ENCODE measurements around the gene TRIOBP. TPM values are rescaled to one million over a fixed set of nuclear protein-coding genes. Genes with fewer than 3 reads are reported as not detected.
"Not testable (repeated sequence)": the region's sequence is repeated elsewhere in the genome, so short reads cannot be mapped to it uniquely, and the experiment has no call there.

TRIOBP gene, protein sequence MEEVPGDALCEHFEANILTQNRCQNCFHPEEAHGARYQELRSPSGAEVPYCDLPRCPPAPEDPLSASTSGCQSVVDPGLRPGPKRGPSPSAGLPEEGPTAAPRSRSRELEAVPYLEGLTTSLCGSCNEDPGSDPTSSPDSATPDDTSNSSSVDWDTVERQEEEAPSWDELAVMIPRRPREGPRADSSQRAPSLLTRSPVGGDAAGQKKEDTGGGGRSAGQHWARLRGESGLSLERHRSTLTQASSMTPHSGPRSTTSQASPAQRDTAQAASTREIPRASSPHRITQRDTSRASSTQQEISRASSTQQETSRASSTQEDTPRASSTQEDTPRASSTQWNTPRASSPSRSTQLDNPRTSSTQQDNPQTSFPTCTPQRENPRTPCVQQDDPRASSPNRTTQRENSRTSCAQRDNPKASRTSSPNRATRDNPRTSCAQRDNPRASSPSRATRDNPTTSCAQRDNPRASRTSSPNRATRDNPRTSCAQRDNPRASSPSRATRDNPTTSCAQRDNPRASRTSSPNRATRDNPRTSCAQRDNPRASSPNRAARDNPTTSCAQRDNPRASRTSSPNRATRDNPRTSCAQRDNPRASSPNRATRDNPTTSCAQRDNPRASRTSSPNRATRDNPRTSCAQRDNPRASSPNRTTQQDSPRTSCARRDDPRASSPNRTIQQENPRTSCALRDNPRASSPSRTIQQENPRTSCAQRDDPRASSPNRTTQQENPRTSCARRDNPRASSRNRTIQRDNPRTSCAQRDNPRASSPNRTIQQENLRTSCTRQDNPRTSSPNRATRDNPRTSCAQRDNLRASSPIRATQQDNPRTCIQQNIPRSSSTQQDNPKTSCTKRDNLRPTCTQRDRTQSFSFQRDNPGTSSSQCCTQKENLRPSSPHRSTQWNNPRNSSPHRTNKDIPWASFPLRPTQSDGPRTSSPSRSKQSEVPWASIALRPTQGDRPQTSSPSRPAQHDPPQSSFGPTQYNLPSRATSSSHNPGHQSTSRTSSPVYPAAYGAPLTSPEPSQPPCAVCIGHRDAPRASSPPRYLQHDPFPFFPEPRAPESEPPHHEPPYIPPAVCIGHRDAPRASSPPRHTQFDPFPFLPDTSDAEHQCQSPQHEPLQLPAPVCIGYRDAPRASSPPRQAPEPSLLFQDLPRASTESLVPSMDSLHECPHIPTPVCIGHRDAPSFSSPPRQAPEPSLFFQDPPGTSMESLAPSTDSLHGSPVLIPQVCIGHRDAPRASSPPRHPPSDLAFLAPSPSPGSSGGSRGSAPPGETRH (N-terminal part only)
- polyA plus RNA-seq (2012; ENCODE audit: low read depth, missing spikeins): 11.1 TPM

DNA sequence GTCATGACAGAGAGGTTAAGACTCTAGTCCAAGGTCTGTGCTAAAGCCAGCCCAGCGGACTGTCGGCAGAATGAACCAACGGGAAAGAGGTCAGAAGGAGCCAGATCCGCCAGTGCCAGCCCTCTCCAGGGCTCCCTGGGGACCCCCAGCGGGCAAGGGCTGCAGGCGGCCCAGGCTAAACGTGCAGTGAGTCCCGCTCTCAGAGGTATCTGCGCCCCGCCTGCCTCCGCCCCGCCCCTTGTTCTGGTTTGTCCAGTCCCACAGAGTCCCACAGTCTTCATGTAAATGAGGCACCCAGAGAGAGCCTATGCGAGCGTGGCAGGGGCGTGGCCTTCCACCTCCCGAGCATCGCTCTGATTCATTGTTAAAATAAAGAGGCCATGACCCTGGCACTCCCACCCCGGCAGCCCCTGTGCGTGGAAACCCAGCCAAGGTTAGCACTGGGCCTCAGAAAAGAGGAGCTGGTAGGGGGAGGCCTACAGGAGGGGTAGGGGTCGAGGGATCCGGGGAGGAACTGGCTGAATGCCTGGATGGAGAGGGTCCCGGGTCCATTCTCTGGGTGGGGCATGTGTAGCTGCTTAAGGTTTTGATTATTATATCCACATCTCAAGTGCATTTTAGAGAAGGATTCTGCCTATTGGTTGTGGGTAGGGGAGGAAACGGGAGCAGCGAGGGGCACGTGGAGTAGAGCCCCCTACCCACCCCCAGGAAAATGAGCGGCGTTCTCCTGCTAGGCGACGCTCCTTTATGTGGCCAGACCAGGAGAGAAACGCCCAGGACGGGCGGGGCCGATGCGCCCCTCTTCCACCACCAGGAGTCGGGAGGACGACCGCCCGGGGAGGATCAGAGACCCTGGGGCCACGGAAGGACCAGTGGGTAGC is at the start of gene TRIOBP:
Gene TRIOBP, plus strand, starts transcription at position 392 of the 881 bp plus-strand sequence. CDS start 4,318 bp downstream, outside the sequence.
- DNase-seq (ENCODE audit: insufficient read length, low spot score) (peak; percentile 84), FAIRE-seq (peak; percentile 90)
- TF ChIP-seq POU2F2 (IDR thresholded peaks at IDR 0.05; ENCODE audit: low read depth, low read length): no peak

DNA sequence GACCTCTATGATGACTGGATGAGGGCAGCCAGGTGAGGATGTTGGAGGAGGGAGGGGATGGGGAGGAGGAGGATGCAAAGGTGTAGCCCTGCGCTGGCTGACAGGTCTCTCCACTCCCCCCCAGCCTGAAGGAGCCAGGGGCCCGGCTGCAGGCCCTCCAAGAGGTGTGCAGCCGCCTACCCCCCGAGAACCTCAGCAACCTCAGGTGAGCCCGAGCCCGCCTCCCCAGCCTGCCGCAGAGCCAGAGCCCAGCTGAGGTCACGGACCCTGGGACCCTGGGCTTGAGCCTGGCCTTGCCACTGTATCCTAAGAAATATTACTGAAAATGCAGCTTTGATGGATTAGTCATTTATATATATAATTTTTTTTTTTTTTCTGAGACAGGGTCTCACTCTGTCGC is 49.5 kb upstream of the TRIOBP start:
- no peak for DNase-seq (ENCODE audit: insufficient read length, low spot score)
- FAIRE-seq: no peak
- TF ChIP-seq TAF1 (IDR thresholded peaks at IDR 0.05; ENCODE audit: low read depth, low read length) (no peak), POU2F2 (IDR thresholded peaks at IDR 0.05; ENCODE audit: low read depth, low read length) (no peak), POLR2AphosphoS5 (IDR thresholded peaks at IDR 0.05; ENCODE audit: low read depth, low read length) (no peak), SPI1 (IDR thresholded peaks at IDR 0.05; ENCODE audit: low read depth, low read length) (no peak), PAX5 (IDR thresholded peaks at IDR 0.05; ENCODE audit: insufficient read depth, low read length, severe bottlenecking) (no peak)

DNA sequence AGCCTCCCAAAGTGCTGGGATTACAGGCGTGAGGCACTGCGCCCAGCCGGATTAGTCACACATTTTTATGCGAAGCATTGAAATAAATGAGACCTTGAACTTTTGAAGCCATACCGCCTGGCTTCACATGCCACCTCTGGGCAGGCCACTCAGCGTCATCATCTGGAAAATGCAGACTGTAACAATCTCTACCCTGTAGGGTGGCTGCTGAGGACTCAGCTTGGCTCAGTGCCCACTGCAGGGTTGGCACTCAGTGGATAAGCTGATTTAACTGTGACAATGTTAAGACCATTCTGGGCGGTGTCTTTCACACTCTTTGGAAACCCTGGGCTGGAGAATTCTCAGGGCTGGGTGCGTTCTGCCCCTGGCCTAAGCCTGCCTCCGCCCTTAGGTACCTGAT is 48.9 kb upstream of the TRIOBP start:
- no peak for DNase-seq (ENCODE audit: insufficient read length, low spot score)
- no peak for FAIRE-seq
- TF ChIP-seq PAX5 (IDR thresholded peaks at IDR 0.05; ENCODE audit: insufficient read depth, low read length, severe bottlenecking): no peak
- no peak for TF ChIP-seq POLR2AphosphoS5 (IDR thresholded peaks at IDR 0.05; ENCODE audit: low read depth, low read length)
- no peak for TF ChIP-seq TAF1 (IDR thresholded peaks at IDR 0.05; ENCODE audit: low read depth, low read length)
- TF ChIP-seq POU2F2 (IDR thresholded peaks at IDR 0.05; ENCODE audit: low read depth, low read length): no peak
- no peak for TF ChIP-seq POLR2A (IDR thresholded peaks at IDR 0.05; ENCODE audit: low read depth, low read length)
- no peak for TF ChIP-seq SPI1 (IDR thresholded peaks at IDR 0.05; ENCODE audit: low read depth, low read length)

DNA sequence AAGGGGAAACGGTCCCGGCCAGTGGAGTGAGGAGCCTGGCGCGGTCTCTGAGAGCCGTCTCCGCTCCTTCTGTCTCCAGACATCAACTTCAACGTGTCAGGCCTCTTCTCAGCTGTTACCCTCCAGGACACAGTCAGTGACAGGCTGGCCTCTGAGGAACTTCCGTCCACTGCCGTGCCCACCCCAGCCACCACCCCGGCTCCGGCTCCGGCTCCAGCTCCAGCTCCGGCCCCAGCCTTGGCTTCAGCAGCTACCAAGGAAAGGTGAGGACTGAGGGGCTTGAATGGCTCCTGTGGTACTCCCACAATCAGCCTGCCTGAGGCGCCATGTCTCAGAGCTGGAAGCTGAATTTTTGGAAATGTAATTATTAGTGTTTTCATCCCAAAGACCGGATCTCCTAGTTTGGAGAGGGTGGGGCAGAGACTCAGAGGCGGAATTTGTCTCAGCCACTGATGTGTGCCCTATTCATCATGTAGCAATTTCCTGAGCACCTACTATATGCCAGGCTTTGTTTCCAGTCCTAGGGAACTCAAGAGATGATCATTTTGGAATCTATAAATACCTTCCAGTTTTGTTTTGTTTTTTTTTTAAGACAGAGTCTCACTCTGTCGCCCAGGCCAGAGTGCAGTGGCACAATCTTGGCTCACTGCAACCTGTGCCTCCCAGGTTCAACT is 46.2 kb upstream of the TRIOBP start:
- DNase-seq (ENCODE audit: insufficient read length, low spot score): no peak
- no peak for FAIRE-seq
- TF ChIP-seq TAF1 (IDR thresholded peaks at IDR 0.05; ENCODE audit: low read depth, low read length) (no peak), POLR2A (IDR thresholded peaks at IDR 0.05; ENCODE audit: low read depth, low read length) (no peak), POLR2AphosphoS5 (IDR thresholded peaks at IDR 0.05; ENCODE audit: low read depth, low read length) (no peak), SPI1 (IDR thresholded peaks at IDR 0.05; ENCODE audit: low read depth, low read length) (no peak), POU2F2 (IDR thresholded peaks at IDR 0.05; ENCODE audit: low read depth, low read length) (no peak), PAX5 (IDR thresholded peaks at IDR 0.05; ENCODE audit: insufficient read depth, low read length, severe bottlenecking) (no peak)

DNA sequence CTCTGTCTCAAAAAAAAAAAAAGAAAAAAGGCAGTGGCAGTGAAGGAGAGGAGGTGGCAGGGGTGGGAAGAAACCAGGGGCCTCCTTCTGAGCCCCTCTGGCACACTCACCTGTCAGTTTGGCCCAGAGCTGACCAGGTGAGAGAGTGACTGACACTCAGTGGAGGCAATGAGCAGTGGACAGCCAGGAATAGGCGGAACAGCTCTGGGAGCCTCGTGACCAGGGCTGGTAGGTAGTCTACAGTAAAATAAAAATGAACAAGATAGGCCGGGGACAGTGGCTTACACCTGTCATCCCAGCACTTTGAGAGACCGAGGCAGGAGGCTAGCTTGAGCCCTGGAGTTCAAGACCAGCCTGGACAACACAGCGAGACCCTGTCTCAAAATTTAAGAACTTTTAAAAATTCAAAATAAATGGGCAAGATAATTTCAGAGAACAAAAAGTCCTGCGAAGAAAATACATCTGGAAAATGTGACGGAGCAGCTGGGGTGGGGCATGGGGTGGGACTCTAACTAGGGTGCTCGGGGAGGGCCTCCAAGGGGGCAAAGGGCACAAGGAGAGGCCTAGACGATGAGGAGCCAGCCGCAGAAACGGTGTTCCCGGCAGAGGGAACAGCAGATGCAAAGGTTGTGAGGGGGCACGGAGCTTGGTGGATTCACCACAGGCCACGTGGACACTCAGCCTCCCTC is 42.1 kb upstream of the TRIOBP start:
- TF ChIP-seq SPI1 (IDR thresholded peaks at IDR 0.05; ENCODE audit: low read depth, low read length) (no peak), PAX5 (IDR thresholded peaks at IDR 0.05; ENCODE audit: insufficient read depth, low read length, severe bottlenecking) (no peak), POU2F2 (IDR thresholded peaks at IDR 0.05; ENCODE audit: low read depth, low read length) (no peak), TAF1 (IDR thresholded peaks at IDR 0.05; ENCODE audit: low read depth, low read length) (no peak), POLR2A (IDR thresholded peaks at IDR 0.05; ENCODE audit: low read depth, low read length) (no peak), POLR2AphosphoS5 (IDR thresholded peaks at IDR 0.05; ENCODE audit: low read depth, low read length) (no peak)
- DNase-seq (ENCODE audit: insufficient read length, low spot score): no peak
- no peak for FAIRE-seq

DNA sequence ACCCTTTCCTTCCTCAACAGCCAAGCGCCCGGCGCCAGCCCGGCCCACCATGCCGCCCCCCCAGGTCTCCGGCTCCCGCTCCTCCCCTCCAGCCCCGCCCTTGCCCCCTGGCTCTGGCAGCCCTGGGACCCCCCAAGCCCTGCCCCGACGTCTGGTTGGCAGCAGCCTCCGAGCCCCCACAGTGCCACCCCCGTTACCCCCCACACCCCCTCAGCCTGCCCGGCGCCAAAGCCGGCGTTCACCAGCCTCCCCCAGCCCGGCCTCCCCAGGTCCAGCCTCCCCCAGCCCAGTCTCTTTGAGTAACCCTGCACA is 41.6 kb upstream of the TRIOBP start:
- FAIRE-seq (no peak), DNase-seq (ENCODE audit: insufficient read length, low spot score) (no peak)
- no peak for TF ChIP-seq POLR2A (IDR thresholded peaks at IDR 0.05; ENCODE audit: low read depth, low read length)
- no peak for TF ChIP-seq SPI1 (IDR thresholded peaks at IDR 0.05; ENCODE audit: low read depth, low read length)
- no peak for TF ChIP-seq POLR2AphosphoS5 (IDR thresholded peaks at IDR 0.05; ENCODE audit: low read depth, low read length)
- no peak for TF ChIP-seq POU2F2 (IDR thresholded peaks at IDR 0.05; ENCODE audit: low read depth, low read length)
- no peak for TF ChIP-seq TAF1 (IDR thresholded peaks at IDR 0.05; ENCODE audit: low read depth, low read length)
- TF ChIP-seq PAX5 (IDR thresholded peaks at IDR 0.05; ENCODE audit: insufficient read depth, low read length, severe bottlenecking): no peak

DNA sequence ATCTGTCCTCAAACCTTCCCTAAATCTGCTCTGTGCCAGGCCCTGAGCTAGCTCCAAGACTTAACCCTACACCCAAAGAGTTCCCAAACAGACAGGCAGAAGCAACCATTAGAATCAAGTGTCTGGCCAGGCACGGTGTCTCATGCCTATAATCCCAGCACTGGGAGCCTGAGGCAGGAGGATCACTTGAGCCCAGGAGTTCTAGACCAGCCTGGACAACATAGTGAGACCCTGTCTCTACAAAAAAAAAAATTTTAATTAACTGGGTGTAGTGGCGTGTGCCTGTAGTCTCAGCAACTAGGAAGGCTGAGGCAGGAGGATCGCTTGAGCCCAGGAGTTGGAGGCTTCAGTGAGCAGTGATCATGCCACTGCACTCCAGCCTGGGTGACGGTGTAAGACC is 40.3 kb upstream of the TRIOBP start:
- not testable (repeated sequence) for DNase-seq (ENCODE audit: insufficient read length, low spot score); FAIRE-seq

DNA sequence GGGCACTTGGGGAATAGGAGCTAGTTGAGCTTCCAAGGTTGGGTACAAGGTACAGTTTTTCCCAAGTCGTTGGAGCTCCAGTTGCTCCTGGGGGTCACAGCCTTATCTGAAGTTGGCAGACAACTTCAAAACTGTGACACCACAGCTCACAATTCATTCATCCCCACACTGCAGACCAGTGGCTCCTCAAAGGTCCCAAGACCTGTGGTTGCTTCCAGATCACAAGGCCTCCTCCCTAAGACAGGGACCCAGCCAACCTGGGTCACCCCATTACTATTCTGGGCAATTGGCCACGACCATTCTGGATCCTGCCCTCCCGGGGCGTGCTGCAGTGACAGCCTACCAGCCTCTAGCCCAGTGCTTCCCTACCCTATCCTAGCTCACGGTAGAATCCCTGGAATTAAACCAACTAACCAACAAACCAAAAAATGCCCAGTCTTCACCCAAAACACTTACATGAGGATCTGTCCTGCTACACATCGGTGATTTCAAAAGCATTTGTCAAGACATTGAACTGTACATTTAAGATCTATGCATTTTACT is 39.2 kb upstream of the TRIOBP start:
- DNase-seq (ENCODE audit: insufficient read length, low spot score): no peak
- TF ChIP-seq POLR2A (IDR thresholded peaks at IDR 0.05; ENCODE audit: low read depth, low read length): peak; percentile 90
- no peak for TF ChIP-seq PAX5 (IDR thresholded peaks at IDR 0.05; ENCODE audit: insufficient read depth, low read length, severe bottlenecking)
- TF ChIP-seq POU2F2 (IDR thresholded peaks at IDR 0.05; ENCODE audit: low read depth, low read length): 0 out of 2 replicates have a peak, but pooled peaks have one; percentile 15
- peak; percentile 90 for TF ChIP-seq POLR2AphosphoS5 (IDR thresholded peaks at IDR 0.05; ENCODE audit: low read depth, low read length)
- peak; percentile 28 for FAIRE-seq
